CD4-positive, alpha-beta T cell treated with Interleukin-21 for 1 hour (primary cell): ENCODE results near the gene SIRPA.

Source experiments
- DNase-seq: peaks from one replicate; pipeline ENCODE4 v3.0.0-alpha.2; 2020

The SIRPA gene

DNA sequence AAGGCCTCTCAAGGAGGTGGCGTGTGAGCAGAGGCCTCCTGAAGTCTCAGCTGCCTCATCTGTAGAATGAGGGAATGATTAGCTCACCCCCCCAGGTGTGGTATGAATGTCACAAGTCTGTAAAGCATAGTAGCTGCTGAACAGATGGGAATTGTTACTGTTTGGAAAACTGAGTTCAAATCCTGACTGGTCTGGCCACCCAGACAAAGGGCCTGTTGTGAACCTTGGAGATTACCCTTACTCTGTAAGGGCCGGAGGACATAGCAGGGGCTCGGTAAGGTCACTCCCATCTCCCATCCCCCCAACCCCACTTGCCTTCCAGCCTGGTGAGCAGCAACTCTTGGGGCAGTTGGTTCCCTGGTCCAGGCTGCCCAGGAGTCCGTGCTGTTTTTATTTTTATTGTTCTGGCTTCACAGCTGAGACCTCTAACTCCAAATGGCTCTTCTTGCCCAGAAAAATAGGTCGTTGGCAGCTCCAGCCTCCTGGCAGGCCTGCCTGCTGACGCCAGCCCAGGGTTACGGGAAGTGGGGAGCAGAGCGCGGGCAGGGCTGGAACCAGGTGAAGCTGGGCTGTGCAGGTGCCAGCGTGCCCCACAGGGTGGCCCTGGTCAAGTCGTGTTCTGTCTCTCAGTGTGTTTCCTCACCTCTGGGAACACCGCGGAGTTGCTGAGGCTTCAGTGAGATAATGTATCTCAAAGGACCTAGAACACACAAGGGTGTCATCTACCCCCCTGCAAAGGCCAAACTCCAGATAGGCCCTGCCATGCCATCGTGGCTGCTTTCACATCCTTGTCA is 4.5 kb upstream of the SIRPA start:
- DNase-seq: no peak

DNA sequence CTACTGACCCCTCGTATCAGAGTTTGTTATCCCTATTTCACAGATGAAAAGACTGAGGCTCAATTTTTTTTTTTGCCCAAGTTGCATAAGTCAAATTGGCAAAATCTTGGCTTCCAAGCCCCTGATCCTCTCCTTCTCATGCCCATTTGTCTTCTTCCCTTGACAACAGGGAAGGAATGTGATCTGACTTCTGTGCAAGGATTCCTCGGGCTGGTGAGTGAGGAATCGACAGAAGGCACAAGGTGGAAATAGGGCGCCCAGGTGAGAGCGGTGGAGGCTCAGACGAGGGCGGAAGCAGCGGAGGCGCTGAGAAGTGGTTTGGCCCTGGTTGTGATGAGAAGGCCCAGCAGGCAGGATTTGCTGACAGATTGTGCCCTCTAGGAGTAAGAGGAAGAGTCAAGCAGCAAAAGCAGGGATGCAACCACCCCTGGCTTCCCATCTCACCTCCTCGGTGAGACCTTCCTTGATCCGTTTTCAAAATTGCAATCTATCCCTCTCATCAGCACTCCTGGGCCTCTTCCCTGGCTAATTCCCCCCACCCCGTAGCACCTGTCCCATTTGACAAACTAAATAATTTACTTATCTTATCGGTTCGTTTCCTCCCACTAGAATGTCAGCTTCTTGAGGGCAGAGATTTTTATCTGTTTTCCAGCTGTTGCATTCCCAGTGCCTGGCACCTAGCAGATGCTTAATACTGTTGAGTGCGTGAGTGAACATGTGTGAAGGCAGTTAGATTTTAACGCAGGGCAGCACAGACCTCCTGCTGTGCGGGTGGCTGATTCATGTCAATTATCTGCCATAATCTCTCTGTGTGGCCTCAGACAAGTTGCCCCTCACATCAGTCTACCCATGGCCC is 3.7 kb upstream of the SIRPA start:
- DNase-seq: no peak

DNA sequence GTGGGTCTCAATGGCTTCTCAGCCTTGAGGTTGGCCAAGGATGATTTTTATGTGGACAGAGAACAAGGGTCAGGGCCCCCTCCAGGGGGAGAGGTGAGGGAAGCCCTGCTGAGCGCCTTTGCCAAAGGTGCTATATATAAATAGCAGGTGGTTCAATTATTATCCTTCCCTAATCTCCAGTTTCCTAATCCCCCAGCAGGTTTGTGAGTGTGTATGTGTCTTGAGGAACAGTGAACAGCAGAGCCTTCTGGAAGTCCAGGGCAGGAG is 3.2 kb upstream of the SIRPA start:
- no peak for DNase-seq

GRCh38 chr20:1893721-1894470 is 1.3 kb upstream of the SIRPA start:
- DNase-seq: no peak

GRCh38 chr20:1894471-1894950 is 696 bp upstream of the SIRPA start:
- DNase-seq: no peak

- DNase-seq: no peak
Measured at GRCh38 chr20:1895674-1896483, 672 bp downstream of the SIRPA start.

DNA sequence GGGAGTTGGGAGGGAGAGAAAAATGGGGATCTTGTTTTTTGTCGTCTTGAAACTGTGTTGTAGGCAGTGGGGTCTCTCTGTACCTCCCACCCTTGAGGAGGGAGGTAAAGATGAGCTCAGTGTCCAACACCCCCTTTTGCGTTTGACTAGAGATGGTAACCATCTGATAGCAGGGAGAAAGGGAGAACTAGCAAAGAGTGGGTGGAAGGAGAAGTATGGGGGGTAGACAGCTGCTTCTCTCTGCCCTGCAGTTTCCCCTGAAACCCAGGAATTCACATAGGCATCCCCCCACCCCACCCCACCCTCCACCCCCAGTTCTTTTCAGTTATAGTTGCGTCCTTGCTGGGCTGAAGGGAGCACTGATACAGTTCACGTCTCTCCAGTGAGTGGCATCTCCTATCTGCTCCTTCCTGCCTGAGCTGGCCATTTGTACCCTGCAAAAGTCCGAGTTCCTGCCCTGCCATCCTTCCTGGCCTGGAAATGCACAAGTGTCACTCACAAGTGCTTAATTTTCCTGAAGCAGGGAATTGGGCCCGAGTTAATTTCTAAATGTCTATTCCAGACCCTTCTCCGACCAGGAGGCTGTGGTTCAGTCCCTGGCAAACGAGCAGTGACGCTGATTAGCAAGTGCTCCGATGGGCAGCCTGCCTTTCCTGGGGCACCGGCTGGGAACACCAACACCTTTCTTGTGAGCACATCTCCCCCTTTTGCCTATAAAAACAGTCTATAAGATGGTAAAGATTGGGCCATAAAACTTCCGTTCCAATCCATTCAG is 1.5 kb downstream of the SIRPA start:
- no peak for DNase-seq

- no peak for DNase-seq
Measured at GRCh38 chr20:1897541-1897940, 2.3 kb downstream of the SIRPA start.

- DNase-seq: no peak
Measured at GRCh38 chr20:1897965-1898464, 2.8 kb downstream of the SIRPA start.

GRCh38 chr20:1898482-1899240 is 3.5 kb downstream of the SIRPA start:
- DNase-seq: no peak

- no peak for DNase-seq
Measured at GRCh38 chr20:1899241-1899525, 4.0 kb downstream of the SIRPA start.

DNA sequence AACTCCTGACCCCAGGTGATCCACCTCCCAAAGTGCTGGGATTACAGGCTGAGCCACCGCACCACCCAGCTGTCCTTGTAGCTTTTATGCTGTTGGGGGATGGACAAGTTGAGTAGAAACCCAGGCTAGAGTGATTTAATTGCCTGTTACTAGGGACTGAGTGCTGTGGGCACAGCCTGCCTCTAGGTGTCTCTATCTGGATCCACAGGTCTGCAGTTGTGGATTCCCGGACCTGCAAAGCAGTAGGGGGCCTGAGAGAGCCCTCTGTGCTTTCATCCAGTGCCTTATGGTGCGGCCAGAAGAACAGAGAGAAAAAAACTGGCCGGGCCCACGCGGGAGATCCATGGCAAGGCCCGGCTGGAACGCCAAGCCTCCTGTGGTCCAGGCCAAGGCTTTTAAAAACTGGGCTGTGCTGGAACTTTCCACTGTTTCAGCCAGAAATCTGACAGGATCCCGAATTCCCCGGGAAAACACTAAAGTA is 5.2 kb downstream of the SIRPA start:
- no peak for DNase-seq

- DNase-seq: no peak
Measured at GRCh38 chr20:1901704-1902103, 6.5 kb downstream of the SIRPA start.

DNA sequence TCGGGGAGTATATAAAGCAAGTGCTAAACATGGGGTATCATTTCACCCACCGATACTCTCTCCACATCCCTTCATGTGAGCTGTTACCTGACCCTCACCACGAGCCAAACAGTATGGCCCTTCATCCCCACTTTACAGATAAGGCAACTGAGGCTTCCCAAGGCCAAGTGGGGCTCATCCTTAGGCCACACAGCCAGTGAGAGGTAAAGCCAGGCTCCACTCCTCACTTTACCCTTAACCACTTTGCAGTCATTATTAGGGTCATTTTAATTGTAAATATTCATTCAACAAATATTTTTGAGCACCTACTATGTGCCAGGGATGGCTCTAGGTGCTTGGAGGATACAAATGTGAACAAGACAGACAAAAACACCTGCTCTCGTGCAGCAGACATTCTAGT is 7.0 kb downstream of the SIRPA start:
- DNase-seq: no peak

GRCh38 chr20:1904135-1904534 is 8.9 kb downstream of the SIRPA start:
- no peak for DNase-seq

GRCh38 chr20:1905009-1905408 is 9.8 kb downstream of the SIRPA start:
- DNase-seq: no peak

DNA sequence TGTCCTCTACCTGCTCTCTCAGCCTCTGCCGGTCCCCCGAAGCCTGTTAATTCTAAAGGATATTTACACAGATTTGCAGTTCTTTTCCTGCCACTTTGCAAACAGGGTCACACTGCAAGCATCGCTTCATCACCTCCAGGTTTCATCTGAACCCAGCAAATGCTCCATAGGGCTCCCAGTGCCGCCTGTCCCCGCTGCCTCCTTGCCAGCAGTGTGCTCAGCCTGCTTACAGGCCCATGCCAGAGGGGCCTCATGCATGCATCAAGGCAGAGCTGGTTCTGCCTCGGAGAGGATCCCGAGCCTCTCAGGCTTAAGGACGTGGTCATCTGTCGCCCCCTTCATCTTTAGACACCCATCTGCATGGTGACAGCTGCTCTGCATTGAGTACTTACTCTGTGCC is 10.5 kb downstream of the SIRPA start:
- no peak for DNase-seq

GRCh38 chr20:1906361-1907051 is 11.3 kb downstream of the SIRPA start:
- DNase-seq: no peak

- DNase-seq: no peak
Measured at GRCh38 chr20:1907586-1907985, 12.4 kb downstream of the SIRPA start.

- DNase-seq: no peak
Measured at GRCh38 chr20:1908191-1908590, 13.0 kb downstream of the SIRPA start.
